ENCODE data around the gene OR1J4. TPM values are rescaled to one million over a fixed set of nuclear protein-coding genes. Genes with fewer than 3 reads are reported as not detected.

OR1J4 gene
- not detected in 3 replicates for total RNA-seq

GRCh38 chr9:122518841-122519240, at the start of gene OR1J4:
Gene OR1J4, plus strand, starts transcription at chr9:122519141. Its CDS starts 0 bp downstream, at chr9:122519141.
- TF ChIP-seq CTCF (IDR thresholded peaks at IDR 0.05; ENCODE audit: unreplicated experiment) = no peak
- Mint-ChIP-seq H3K27me3 (ENCODE audit: low read depth) (no peaks in the 10 kb centered on the region), H3K4me3 (no peak within 1 kb of the TSS), H3K36me3 (no peaks in the 10 kb centered on the region), H3K9me3 (peaks cover 41% of the 10 kb centered on the region), H3K27ac (no peak within 1 kb of the TSS), H3K4me1 (no peaks in the 10 kb centered on the region)
- DNase-seq (ENCODE audit: low spot score in 2 of 2, unreplicated experiment in 2 of 2) = no peak

GRCh38 chr9:122474561-122474960, 44.4 kb upstream of the OR1J4 start:
- H3K36me3 Mint-ChIP-seq = no peaks in the 10 kb centered on the region
- peaks cover 83% of the 10 kb centered on the region for H3K9me3 Mint-ChIP-seq
- no peak overlapping the region for H3K27ac Mint-ChIP-seq
- H3K27me3 Mint-ChIP-seq (ENCODE audit: low read depth) = no peaks in the 10 kb centered on the region
- H3K4me1 Mint-ChIP-seq = no peaks in the 10 kb centered on the region
- no peak for DNase-seq (ENCODE audit: low spot score in 2 of 2, unreplicated experiment in 2 of 2)
- no peak overlapping the region for H3K4me3 Mint-ChIP-seq
- no peak for TF ChIP-seq CTCF (IDR thresholded peaks at IDR 0.05; ENCODE audit: unreplicated experiment)

GRCh38 chr9:122475717-122476116, 43.2 kb upstream of the OR1J4 start:
- H3K36me3 Mint-ChIP-seq = no peaks in the 10 kb centered on the region
- no peak for DNase-seq (ENCODE audit: low spot score in 2 of 2, unreplicated experiment in 2 of 2)
- H3K4me1 Mint-ChIP-seq = no peaks in the 10 kb centered on the region
- no peak overlapping the region for H3K4me3 Mint-ChIP-seq
- no peaks in the 10 kb centered on the region for H3K27me3 Mint-ChIP-seq (ENCODE audit: low read depth)
- no peak for TF ChIP-seq CTCF (IDR thresholded peaks at IDR 0.05; ENCODE audit: unreplicated experiment)
- no peak overlapping the region for H3K27ac Mint-ChIP-seq
- peaks cover 79% of the 10 kb centered on the region for H3K9me3 Mint-ChIP-seq

GRCh38 chr9:122477346-122477745, 41.6 kb upstream of the OR1J4 start:
- H3K4me3 Mint-ChIP-seq = no peak overlapping the region
- no peak for DNase-seq (ENCODE audit: low spot score in 2 of 2, unreplicated experiment in 2 of 2)
- H3K27ac Mint-ChIP-seq = no peak overlapping the region
- TF ChIP-seq CTCF (IDR thresholded peaks at IDR 0.05; ENCODE audit: unreplicated experiment) = no peak
- peaks cover 77% of the 10 kb centered on the region for H3K9me3 Mint-ChIP-seq
- H3K4me1 Mint-ChIP-seq = no peaks in the 10 kb centered on the region
- no peaks in the 10 kb centered on the region for H3K36me3 Mint-ChIP-seq
- no peaks in the 10 kb centered on the region for H3K27me3 Mint-ChIP-seq (ENCODE audit: low read depth)

- Mint-ChIP-seq H3K36me3 (no peaks in the 10 kb centered on the region), H3K4me3 (no peak within 1 kb of the TSS), H3K27me3 (ENCODE audit: low read depth) (no peaks in the 10 kb centered on the region), H3K27ac (no peak within 1 kb of the TSS), H3K9me3 (peaks cover 77% of the 10 kb centered on the region), H3K4me1 (no peaks in the 10 kb centered on the region)
- no peak for TF ChIP-seq CTCF (IDR thresholded peaks at IDR 0.05; ENCODE audit: unreplicated experiment)
- no peak for DNase-seq (ENCODE audit: low spot score in 2 of 2, unreplicated experiment in 2 of 2)
Measured at GRCh38 chr9:122477826-122478225, 41.1 kb upstream of the OR1J4 start, which contains the start of gene OR1J1. Gene OR1J1, minus strand, starts transcription at chr9:122477926. Its CDS starts 0 bp downstream, at chr9:122477926.

GRCh38 chr9:122479062-122479461, 39.9 kb upstream of the OR1J4 start:
- no peak overlapping the region for H3K27ac Mint-ChIP-seq
- no peak for DNase-seq (ENCODE audit: low spot score in 2 of 2, unreplicated experiment in 2 of 2)

More at GRCh38 chr9:122479062-122479461, 39.9 kb upstream of the OR1J4 start:
- TF ChIP-seq CTCF (IDR thresholded peaks at IDR 0.05; ENCODE audit: unreplicated experiment) = no peak
- Mint-ChIP-seq H3K9me3 (peaks cover 68% of the 10 kb centered on the region), H3K27me3 (ENCODE audit: low read depth) (no peaks in the 10 kb centered on the region), H3K36me3 (no peaks in the 10 kb centered on the region), H3K4me3 (no peak overlapping the region), H3K4me1 (no peaks in the 10 kb centered on the region)

All from mesothelial cell of epicardium (in vitro differentiated cells).